Ascending aorta (tissue), 2 donors: Measurements from ENCODE around the gene AP2B1. TPM values are rescaled to one million over a fixed set of nuclear protein-coding genes. Genes with fewer than 3 reads are reported as not detected.
A peak's percentile ranks its signal among the peaks of the same experiment; 100 is the strongest.

Experiments
- DNase-seq, 2 donors: peaks; one replicate each; pipeline ENCODE4 v3.0.0-alpha.2; 2019; ENCODE audit warnings: low spot score in 2 of 2
- H3K27ac ChIP-seq, 2 donors: fragments of 200-600 bp; sonication (generic); one replicate each; pipeline ENCODE4 v1.5.1; 2016 to 2017; ENCODE audit warnings: mild to moderate bottlenecking in 1 of 2
- H3K27me3 ChIP-seq: fragments of 200-600 bp; sonication (generic); one replicate; pipeline ENCODE4 v1.5.1; 2017
- H3K36me3 ChIP-seq, 2 donors: fragments of 200-600 bp; sonication (generic); one replicate each; pipeline ENCODE4 v1.5.1; 2016
- H3K4me1 ChIP-seq, 2 donors: fragments of 200-600 bp; sonication (generic); one replicate each; pipeline ENCODE4 v1.5.1; 2016 to 2017; ENCODE audit warnings: mild to moderate bottlenecking in 1 of 2
- H3K4me3 ChIP-seq, 2 donors: fragments of 200-600 bp; sonication (generic); one replicate each; pipeline ENCODE4 v1.5.1; 2016 to 2017; ENCODE audit warnings: mild to moderate bottlenecking in 1 of 2
- H3K9me3 ChIP-seq, 2 donors: fragments of 200-600 bp; sonication (generic); one replicate each; pipeline ENCODE4 v1.5.1; 2016
- CTCF ChIP-seq, 3 experiments: fragments of 200-600 bp in 2 of 3; fragments of 450-650 bp in 1 of 3; sonication (generic) in 2 of 3; IDR thresholded peaks; one replicate each; pipeline ENCODE4 v1.5.1; 2016 to 2019; ENCODE audit warnings: antibody characterized with exemption in 3 of 3, mild to moderate bottlenecking in 1 of 3, moderate library complexity in 1 of 3
- intact Hi-C: fragments of 100-400 bp; cut with DNase I; formaldehyde crosslinking; loops from one replicate; pipeline ENCODE4 v1.15.1; 2023
- total RNA-seq: library from RNA; depleted of rRNA; stranded (reverse); fragments of >200 nt; gene quantifications from one replicate; pipeline ENCODE4 v1.1.0, GENCODE V29; 2016

The AP2B1 gene
- total RNA-seq, 1 donor from 2014 or later = 59.5 TPM

GRCh38 chr17:35705705-35706104, 118.6 kb downstream of the AP2B1 start:
- intact Hi-C loops = no loop called here
- Histone ChIP-seq H3K36me3 (peaks cover 4 to 16% of the 10 kb centered on the region in 2 donors), H3K27me3 (no peaks in the 10 kb centered on the region), H3K4me3 (no peak overlapping the region), H3K27ac (no peak overlapping the region), H3K4me1 (peaks cover 0 to 2% of the 10 kb centered on the region in 2 donors), H3K9me3 (no peaks in the 10 kb centered on the region)
- no peak for DNase-seq
- no peak for TF ChIP-seq CTCF (IDR thresholded peaks at IDR 0.05)

- Histone ChIP-seq H3K27ac (no peak overlapping the region), H3K4me3 (no peak overlapping the region), H3K9me3 (no peaks in the 10 kb centered on the region), H3K4me1 (peaks cover 0 to 5% of the 10 kb centered on the region in 2 donors), H3K36me3 (peaks cover 15 to 30% of the 10 kb centered on the region in 2 donors), H3K27me3 (no peaks in the 10 kb centered on the region)
- no peak for DNase-seq
- no peak for TF ChIP-seq CTCF (IDR thresholded peaks at IDR 0.05)
- intact Hi-C loops = no loop called here
These were observed 121.0 kb downstream of the AP2B1 start for GRCh38 chr17:35708149-35708548.

GRCh38 chr17:35708951-35709350, 121.8 kb downstream of the AP2B1 start:
- TF ChIP-seq CTCF (IDR thresholded peaks at IDR 0.05) = no peak
- intact Hi-C loops = no loop called here
- H3K27ac ChIP-seq = no peak overlapping the region
- H3K4me3 ChIP-seq = no peak overlapping the region
- no peak for DNase-seq
- no peaks in the 10 kb centered on the region for H3K9me3 ChIP-seq
- peaks cover 2 to 10% of the 10 kb centered on the region in 2 donors for H3K4me1 ChIP-seq
- H3K36me3 ChIP-seq = peaks cover 15 to 30% of the 10 kb centered on the region in 2 donors
- H3K27me3 ChIP-seq = no peaks in the 10 kb centered on the region

GRCh38 chr17:35709874-35710273, 122.8 kb downstream of the AP2B1 start:
- no peak for TF ChIP-seq CTCF (IDR thresholded peaks at IDR 0.05)
- H3K36me3 ChIP-seq = peaks cover 15 to 30% of the 10 kb centered on the region in 2 donors
- DNase-seq = no peak
- no peaks in the 10 kb centered on the region for H3K9me3 ChIP-seq
- no peak overlapping the region for H3K27ac ChIP-seq
- H3K27me3 ChIP-seq = no peaks in the 10 kb centered on the region
- intact Hi-C loops = loop anchor here (10.0 kb wide), 1 partner anchor 275 kb away; the partner anchor contains the start of gene SLFN12
- H3K4me3 ChIP-seq = no peak overlapping the region
- H3K4me1 ChIP-seq = peaks cover 8 to 19% of the 10 kb centered on the region in 2 donors

- H3K4me1 ChIP-seq = peaks cover 8 to 26% of the 10 kb centered on the region in 2 donors
- intact Hi-C loops = loop anchor here (10.0 kb wide), 1 partner anchor 276 kb away; the partner anchor contains the start of gene SLFN12
These were observed 123.8 kb downstream of the AP2B1 start for GRCh38 chr17:35710950-35711349.

More at GRCh38 chr17:35710950-35711349, 123.8 kb downstream of the AP2B1 start:
- Histone ChIP-seq H3K27ac (peak overlapping the region; percentile 36 to 74), H3K9me3 (no peaks in the 10 kb centered on the region), H3K36me3 (peaks cover 15 to 30% of the 10 kb centered on the region in 2 donors), H3K4me3 (no peak overlapping the region), H3K27me3 (no peaks in the 10 kb centered on the region)
- DNase-seq = no peak
- TF ChIP-seq CTCF (IDR thresholded peaks at IDR 0.05) = no peak
